ENCODE results near the gene SUV39H1. TPM values are rescaled to one million over a fixed set of nuclear protein-coding genes. Genes with fewer than 3 reads are reported as not detected.

The SUV39H1 gene
- total RNA-seq, 1 donor from 2014 or later = 2.6 TPM

- TF ChIP-seq CTCF (IDR thresholded peaks at IDR 0.05; ENCODE audit: borderline replicate concordance) = no peak
- no peaks in the 10 kb centered on the region for H3K27me3 ChIP-seq (ENCODE audit: low read depth)
- H3K9me3 ChIP-seq (replicated peaks) = no peaks in the 10 kb centered on the region
- H3K4me1 ChIP-seq = no peaks in the 10 kb centered on the region
- no peak overlapping the region for H3K27ac ChIP-seq (replicated peaks)
- H3K4me3 ChIP-seq = no peak overlapping the region
- intact Hi-C loops (cut with micrococcal nuclease) = no loop called here
- DNase-seq = no peak
- H3K36me3 ChIP-seq = no peaks in the 10 kb centered on the region
Measured at GRCh38 chrX:48720577-48721250, 24.2 kb downstream of the SUV39H1 start.

- no peaks in the 10 kb centered on the region for H3K9me3 ChIP-seq (replicated peaks)
Measured at GRCh38 chrX:48721916-48722315, 25.4 kb downstream of the SUV39H1 start.

GRCh38 chrX:48726596-48726995 is 30.1 kb downstream of the SUV39H1 start:
- H3K4me3 ChIP-seq = no peak overlapping the region
- H3K4me1 ChIP-seq = no peaks in the 10 kb centered on the region
- no peaks in the 10 kb centered on the region for H3K27me3 ChIP-seq (ENCODE audit: low read depth)
- TF ChIP-seq CTCF (IDR thresholded peaks at IDR 0.05; ENCODE audit: borderline replicate concordance) = no peak
- H3K9me3 ChIP-seq (replicated peaks) = no peaks in the 10 kb centered on the region
- H3K27ac ChIP-seq (replicated peaks) = no peak overlapping the region
- no peak for DNase-seq
- no peaks in the 10 kb centered on the region for H3K36me3 ChIP-seq
- intact Hi-C loops (cut with micrococcal nuclease) = no loop called here

More at GRCh38 chrX:48721916-48722315, 25.4 kb downstream of the SUV39H1 start:
- Histone ChIP-seq H3K27me3 (ENCODE audit: low read depth) (no peaks in the 10 kb centered on the region), H3K4me1 (no peaks in the 10 kb centered on the region), H3K36me3 (no peaks in the 10 kb centered on the region), H3K27ac (replicated peaks) (no peak overlapping the region), H3K4me3 (no peak overlapping the region)
- intact Hi-C loops (cut with micrococcal nuclease) = no loop called here
- no peak for DNase-seq
- TF ChIP-seq CTCF (IDR thresholded peaks at IDR 0.05; ENCODE audit: borderline replicate concordance) = no peak

GRCh38 chrX:48728653-48729052 is 32.1 kb downstream of the SUV39H1 start:
- no peak for DNase-seq
- intact Hi-C loops (cut with micrococcal nuclease) = no loop called here
- TF ChIP-seq CTCF (IDR thresholded peaks at IDR 0.05; ENCODE audit: borderline replicate concordance) = no peak
- H3K4me3 ChIP-seq = no peak overlapping the region
- H3K27me3 ChIP-seq (ENCODE audit: low read depth) = no peaks in the 10 kb centered on the region
- no peak overlapping the region for H3K27ac ChIP-seq (replicated peaks)
- H3K36me3 ChIP-seq = no peaks in the 10 kb centered on the region
- H3K9me3 ChIP-seq (replicated peaks) = no peaks in the 10 kb centered on the region
- H3K4me1 ChIP-seq = no peaks in the 10 kb centered on the region

GRCh38 chrX:48736303-48736702 is 39.8 kb downstream of the SUV39H1 start:
- Histone ChIP-seq H3K27me3 (ENCODE audit: low read depth) (no peaks in the 10 kb centered on the region), H3K9me3 (replicated peaks) (no peaks in the 10 kb centered on the region), H3K4me1 (no peaks in the 10 kb centered on the region), H3K36me3 (no peaks in the 10 kb centered on the region), H3K27ac (replicated peaks) (no peak overlapping the region), H3K4me3 (no peak overlapping the region)
- TF ChIP-seq CTCF (IDR thresholded peaks at IDR 0.05; ENCODE audit: borderline replicate concordance) = no peak
- intact Hi-C loops (cut with micrococcal nuclease) = no loop called here
- no peak for DNase-seq
